Measurements from ENCODE around the gene MICAL3.
"Not testable (repeated sequence)": the region's sequence is repeated elsewhere in the genome, so short reads cannot be mapped to it uniquely, and the experiment has no call there.

MICAL3 gene

DNA sequence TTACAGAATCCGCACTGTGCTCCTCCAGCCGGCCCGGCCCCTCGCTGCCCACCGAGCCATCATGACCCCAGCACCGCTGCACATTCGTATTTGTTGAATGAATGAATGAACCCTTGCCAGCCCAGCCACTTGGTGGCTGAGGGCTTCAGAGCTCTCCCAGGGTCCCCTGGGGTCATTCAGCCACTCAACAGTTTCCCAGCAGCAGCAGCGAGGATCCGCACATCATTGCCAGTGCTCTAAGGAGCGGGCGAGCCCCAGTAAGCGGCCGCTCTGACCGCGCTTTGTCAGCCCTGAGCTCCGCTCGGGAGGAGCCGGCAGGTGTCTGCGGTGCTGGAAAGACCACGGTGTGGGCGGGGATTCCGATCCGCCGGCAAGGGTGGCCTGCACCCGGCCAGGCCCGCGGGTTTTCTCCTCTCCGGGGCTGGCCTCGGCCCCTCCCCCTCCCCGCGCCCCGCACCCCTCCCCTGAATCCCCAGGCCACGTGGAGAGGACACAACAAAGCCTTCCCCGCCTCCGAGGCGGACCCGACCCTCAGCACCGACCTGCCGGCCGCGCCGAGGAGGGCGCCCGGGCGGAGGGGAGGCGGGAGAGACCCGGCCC lies 250.7 kb downstream of the MICAL3 start:
- DNase-seq = no peak

DNA sequence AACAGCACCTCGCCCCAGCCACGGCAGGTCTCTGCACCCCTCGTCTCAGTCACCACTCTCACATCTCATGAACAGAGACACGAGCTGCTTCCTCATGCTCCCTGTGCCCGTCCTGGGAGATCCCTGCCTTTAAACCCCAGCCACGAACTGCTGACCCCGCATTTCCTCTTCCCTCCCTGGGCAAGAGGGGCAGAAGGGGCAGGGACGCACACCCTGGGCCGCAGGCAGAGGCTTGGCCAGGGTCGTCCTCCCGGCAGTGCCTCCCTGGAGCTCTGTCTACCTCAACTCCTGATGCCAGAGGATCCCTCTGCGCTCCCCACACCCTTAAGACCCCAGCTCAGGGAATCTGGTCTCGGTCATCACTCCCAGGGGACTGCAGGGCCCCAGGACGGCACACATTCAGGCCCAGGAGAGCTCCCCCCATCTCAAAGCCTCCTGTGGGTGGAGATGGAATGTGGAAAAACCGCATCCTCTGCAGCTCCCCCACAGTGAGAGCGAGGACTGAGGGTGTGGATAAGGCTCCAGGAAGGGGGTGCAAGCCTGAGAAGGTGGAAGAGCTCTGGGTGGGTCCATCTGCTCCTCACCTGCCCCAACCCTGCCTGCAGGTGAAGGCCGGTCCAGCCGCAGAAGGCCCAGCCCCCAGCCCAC lies 251.3 kb downstream of the MICAL3 start:
- DNase-seq = no peak

DNA sequence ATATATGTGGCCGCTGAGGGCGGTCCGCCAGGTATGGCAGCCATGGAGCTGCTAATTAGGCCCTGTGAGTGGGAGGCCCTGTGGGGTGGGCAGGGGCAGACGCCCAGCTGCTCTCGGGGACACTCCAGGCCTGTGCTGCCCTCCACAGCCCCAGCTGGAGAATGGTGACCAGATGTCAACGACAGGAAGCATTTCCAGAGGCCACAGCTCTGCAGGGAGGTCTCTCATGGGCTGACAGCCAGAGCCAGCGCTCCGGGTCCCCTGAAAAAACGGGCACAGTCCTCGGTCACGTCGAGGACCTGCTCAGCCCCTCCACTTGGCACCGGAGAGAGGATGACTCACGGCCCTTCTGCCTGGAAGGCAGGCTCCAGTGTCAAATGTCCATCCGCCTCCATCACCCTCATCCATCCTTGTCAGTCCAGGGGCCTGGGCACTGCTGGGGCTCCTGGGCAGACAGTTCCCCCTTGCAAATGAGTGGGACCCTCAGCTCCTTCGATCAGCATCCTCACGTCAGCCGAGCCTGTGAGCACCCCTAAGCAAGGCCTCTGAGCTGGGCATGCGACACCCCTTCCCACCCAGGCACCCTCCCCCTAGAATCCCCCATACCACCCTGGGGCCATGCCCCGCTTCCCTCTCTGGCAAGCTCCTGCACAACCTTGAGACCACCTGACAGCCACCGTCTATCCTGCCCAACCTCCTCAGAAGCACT lies 252.0 kb downstream of the MICAL3 start:
- no peak for DNase-seq

DNA sequence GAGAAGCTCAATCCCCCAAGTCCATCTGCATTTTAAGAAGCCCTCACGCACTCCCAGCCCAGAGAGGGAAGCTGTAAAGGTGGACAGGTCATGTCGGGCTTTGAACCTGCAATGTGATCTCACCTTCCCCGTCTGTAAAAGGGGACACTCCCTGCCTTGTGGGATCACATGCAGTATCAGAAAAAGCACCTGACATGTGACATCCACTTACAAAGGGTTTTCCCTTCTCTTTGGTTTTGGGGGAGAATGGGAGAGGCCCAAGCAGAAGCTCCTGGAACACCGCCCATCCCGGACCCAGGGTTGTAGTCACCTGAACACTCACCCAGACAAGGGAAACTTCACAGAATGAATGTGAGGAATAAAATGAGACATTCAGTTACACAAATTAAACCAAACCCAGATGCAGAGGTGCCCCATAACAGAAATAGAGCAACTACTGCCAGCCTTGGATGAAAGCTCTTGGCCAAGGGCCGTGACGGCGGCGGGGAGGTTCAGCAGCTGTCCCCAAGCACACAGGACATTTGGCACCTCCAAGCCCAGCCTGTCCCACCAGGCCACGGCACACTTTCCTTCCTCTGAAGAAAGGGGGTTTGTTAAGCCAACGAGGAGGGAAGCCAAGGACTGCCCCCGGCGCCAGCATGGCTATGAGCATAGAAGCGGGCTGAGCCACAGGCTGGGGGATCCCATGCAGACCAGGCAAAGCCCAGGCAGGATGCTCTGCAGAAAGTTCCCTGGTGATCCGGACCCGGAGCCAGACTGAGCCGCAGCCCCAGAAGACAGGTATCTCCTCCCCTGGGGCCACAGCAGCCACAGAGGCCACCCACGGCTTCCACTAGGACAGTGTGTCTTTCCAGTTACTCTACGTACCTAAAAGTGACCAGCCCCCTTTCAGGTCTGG lies 253.9 kb downstream of the MICAL3 start:
- no peak for DNase-seq

DNA sequence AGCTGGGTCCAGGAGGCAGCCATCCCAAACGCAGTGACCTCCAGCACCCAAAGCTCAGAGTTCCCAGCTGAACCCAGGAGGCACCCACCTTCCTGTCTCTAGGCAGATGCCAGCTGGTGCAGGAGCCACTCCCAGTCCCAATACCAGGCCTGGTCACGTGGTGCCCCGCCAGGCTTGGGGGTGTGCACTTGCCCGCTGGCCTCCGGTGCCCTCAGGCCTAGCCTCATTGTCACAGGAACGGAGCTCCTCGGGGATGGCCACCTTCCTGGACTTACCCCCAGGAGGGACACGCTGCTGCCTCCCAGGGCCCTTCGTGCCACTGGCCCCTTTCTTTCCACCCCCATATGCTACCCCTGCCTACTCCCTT lies 254.7 kb downstream of the MICAL3 start:
- DNase-seq = no peak

DNA sequence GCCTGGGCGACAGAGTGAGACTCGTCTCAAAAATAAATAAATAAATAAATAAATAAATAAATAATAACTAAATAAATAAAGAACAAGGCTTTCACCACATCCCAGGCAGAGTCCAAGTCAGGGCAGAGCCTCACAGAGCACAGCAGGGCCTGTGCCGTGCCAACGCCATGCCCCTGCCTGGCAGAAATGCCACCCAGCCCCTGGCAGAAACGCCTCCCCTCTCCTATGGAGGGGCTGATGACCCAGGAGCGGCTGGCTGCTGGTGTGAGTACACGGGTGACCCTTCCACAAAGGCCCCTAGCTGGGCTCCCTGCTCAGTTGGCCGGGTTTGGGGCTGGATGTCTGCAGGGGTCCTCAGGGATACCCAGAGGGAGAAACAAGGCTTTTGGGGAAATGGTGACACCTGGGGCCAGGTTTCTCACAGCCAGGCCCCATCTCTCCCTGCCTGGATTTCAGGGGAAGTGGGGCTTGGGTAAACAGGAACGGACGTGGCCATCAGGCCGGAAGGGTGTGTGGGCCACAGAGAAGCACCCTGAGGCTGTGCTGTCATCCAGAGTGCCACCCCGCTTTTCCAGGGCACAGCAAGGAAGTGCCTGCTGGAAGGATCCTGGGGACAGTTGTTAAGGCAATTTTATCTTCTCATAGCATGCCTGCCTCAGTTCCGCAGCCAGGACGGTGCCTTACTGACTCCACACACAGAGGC lies 255.2 kb downstream of the MICAL3 start:
- DNase-seq = no peak

DNA sequence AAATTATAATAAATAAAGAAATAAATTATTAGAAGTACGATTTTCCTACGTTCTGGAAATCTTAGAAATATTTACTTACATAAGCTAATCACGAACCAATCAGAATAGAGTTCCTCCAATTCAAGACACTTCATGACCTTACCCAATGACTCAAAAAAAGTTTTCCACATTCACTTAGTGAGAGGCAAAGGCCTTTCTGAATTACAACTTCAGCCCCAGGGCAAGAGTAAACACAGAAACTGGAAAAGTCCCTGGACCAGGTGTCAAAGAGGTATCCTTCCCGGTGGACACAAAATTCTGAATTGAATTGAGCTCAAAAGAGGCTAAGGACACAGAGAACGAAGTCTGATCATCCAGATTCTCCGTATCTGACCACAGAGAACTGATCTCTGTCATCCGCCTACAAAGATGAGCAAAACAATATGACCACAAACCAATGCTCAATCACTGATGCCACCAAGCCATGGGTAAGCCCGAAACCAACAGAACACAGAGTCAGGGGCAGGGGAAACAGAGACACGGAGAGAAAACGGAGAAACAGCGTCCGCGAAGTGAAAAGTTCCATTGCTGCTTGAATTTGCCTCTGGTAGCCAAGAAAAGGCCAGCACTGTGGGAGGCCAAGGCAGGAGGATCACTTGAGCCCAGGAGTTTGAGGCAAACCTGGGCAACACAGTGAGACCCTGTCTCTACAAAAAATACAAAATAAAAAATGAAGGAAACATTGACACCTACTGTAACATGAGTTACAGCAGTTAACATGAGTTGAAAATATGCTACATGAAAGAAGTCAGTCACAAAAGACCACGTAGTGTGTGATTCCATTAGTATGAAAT lies 256.9 kb downstream of the MICAL3 start:
- DNase-seq = no peak

DNA sequence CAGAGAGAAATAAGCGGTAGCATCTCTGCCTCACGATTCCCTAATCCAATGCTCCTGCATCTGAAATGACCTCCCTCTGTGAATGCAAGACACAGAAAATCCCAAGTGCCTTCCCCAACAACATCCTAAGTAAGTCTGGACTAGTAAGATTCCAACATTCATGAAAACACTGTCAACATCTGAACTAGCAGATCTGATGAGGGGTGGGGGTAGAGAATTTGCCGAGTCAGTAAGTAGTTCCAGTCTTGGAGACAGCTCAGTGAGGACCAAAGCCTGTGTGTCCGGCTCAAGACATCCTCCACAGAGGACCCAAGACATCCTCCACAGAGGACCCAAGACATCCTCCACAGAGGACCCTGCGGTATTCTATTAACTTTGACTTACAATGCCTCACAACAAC lies 259.5 kb downstream of the MICAL3 start:
- DNase-seq = not testable (repeated sequence)

DNA sequence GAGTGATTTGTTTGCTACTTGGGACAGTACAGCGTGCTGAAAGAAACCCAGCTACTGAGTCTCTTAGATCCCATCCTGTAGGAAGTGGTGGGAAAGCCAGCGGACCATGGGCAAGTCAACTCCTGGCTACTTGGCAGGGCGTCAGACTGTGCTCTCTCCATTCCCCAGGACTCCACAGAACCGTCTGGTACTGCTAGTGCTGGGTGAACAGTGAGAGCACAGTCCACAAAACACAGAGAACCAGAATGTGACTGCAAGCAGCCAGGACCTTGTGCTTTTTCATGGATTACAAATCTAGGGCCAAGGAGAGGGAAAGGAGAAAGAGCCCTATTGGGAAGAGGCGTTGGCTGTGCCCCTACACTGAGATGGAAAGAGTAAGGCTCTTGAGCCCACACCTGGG lies 260.3 kb downstream of the MICAL3 start:
- no peak for DNase-seq

DNA sequence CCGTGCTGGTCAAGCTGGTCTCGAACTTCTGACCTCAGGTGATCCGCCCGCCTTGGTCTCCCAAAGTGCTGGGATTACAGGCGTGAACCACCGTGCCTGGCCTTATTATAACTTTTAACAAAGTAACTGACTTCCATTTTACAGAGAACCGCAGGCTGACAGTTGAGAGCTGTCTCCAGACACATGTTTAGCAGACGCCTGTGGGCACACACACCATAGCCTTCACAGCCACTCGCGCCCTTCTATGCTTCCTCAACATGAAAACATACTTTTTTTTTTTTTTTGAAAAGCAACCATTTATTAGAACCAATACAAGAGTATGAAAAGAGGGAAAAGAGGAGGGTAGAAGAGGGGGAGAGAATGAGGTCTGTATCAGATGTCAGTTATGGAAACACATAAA lies 260.9 kb downstream of the MICAL3 start:
- peak in 1 of 2 donors; percentile 13 for DNase-seq

DNA sequence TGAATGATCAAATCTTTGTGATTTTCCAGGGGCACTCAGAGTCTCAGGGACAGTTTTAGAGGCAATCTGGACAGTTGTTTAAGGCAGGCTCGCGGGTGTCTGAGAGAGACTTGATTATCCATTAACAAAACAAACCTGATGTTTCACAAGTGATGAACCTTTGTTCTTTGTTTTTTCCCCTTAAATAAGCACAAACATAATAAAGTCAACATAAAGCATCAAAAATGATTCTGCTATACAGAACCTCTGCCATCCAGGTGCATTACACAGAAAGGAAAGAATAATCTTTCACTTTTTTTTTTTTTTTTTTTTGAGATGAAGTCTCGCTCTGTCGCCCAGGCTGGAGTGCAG lies 263.2 kb downstream of the MICAL3 start:
- DNase-seq = no peak

DNA sequence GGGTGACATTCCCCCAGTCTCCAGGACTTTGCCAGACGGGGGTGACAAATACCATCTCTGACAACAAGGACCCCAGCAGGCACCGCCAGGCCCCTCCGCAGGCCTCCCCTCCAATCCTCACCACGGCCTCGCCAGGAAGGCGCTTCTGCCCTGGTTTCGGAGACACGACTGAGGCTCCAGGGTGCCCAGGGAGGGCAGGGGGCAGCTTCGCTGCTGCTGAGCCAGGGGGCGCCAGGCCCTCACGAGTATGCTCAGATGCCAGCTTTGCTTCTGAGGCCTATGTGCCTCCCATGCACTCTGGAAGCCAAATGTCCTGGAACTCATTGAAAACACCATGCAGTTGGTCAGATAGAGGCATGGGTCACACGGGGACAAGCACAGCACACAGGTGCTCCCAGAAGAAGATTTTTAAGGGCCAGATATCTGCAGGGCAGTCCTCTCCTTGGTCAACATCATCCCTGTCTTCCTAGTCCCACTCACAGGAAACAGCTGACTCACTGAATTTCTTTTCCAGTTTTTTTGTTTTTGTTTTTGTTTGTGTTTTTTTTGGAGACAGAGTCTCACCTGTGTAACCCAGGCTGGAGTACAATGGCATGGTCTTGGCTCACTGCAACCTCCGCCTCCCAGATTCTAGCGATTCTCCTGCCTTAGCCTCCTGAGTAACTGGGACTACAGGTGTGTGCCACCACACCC lies 270.0 kb downstream of the MICAL3 start:
- peak in 1 of 2 donors; percentile 4 for DNase-seq

DNA sequence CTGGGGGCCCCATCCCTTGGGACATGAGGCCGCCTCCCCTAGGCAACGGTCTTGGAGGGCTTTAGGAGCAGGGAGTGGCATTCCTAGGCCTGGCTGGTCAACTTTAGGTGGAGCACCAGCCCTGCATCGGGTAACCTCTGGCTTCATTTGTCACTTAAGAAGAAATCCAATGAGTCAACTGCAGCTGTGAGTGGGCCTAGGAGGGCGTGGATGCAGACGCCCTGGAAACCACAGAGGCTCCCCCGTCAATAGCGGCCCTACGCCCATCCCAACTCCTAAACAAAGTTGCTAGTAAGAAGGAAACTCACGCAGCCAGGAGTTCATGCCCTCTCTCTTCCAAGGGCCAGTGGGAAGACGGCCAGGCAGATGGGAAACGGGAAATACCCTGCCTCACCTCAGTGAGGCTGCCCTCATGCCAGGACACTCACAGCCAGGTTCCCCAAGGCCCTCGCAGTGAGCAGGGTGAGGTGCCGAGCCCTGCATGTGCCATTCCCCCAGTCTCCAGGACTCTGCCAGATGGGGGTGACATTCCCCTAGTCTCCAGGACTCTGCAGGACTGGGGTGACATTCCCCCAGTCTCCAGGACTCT lies 270.9 kb downstream of the MICAL3 start:
- no peak for DNase-seq

DNA sequence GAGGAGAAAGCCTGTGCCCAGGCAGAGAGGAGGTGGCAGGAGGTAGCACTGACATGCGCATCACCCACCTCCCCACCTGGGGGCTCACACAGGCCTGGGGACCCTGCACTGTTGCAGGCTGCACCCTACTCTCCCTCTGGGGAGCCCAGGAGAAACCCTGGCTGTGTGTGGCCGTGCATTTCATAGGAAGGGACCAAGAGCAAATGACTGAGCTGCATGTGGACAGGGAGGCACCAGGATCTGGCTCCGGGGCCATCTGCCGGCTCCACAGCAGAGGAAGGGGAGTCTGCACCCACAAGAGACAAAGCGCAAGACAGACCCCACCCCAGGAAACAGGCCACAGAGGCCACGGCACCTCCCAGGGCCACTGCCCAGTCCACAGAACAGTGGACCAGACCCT lies 272.8 kb downstream of the MICAL3 start:
- no peak for DNase-seq

DNA sequence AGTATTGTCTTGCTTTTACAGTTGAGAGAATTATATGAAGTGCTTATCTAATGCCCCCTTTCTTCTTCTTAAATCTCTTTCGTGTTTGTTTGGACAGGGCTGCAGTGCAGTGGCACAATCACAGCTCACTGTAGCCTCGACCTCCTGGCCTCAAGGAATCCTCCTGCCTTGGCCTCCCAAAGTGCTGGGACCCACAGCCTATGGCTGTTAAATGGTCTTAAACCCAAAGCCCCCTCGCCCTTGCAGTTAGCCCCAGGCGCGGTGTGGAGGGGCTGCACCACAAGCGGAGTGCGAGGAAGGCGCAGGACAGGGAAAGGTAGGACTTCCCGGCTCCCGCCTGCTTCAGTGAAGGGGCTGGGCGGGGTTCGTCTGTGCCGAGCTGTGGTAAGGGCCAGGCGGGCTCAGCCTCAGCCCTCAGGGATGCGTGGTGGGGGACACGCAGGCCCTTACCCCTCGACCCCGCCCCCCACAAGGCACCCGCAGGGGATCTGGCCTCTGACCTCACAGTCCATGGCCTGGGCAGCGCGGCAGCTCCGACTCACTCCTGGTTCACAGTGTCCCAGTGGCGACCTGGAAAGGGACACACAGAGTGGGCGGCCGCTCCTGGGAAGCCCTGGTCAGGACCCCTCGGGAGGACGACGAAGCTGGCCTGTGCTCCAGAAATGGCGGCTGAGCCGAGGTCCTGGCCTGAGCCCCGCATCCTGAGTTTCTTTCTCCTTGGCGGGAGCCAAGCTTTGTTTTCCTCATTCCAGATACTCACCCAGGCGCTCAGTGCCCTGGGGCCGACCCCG lies 274.6 kb downstream of the MICAL3 start:
- DNase-seq = no peak

DNA sequence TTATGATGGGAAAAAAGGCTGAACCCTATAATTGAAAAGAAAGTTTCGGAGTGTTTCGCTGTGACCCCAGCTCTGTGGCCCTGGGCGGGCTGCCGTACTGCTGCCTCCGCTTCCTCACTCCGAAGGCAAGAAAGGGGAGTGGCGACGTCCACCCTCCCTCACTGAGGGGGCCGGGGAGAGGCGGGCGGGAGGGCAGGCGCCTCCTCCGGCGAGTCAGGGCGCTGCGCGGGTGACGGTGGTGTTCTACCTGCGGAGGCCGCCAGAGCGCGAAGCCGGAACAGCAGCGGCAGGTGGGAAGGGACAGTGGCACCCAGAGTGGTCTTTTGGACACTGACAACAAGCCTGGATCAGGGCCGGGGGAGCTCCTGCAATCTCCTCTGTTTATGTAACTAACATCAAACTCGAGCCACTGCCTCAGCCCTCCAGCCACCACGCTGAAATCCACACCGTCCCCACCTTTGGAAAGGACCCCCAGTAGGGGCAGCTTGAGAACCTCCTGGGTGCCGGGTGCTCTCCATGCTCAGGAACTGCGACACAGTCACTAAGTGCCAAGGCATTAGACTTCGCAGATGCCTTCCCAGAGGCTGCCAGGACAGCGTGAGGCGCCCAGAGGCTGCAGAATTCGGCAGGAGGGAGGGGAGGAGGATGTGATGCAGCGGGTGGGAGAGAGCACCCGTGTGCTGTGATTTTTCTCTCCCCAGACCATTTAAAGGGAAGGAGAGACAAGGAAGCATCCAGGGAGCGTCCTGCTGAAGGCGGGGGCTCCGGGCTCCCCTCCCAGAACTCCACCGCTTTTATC lies 275.6 kb downstream of the MICAL3 start:
- DNase-seq = no peak

DNA sequence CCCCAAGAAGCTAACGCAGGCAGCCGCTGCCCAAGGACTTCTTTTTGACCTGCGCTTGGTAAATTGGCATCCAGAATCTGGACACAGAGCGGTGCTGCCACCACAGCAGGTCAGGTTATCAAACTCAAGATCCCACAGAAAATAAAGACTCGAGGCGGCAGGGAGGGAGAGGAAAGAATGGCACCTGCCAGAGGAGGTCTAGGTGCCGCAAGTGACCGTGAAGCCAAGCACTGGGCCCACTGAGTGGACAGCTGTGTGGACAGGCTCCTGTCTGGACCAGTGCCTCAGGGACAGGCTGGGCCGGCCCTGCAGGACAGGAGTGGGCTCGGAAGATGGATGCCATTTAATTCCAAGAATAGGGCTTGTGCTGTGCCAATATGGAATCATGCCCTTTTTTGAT lies 277.4 kb downstream of the MICAL3 start:
- no peak for DNase-seq

DNA sequence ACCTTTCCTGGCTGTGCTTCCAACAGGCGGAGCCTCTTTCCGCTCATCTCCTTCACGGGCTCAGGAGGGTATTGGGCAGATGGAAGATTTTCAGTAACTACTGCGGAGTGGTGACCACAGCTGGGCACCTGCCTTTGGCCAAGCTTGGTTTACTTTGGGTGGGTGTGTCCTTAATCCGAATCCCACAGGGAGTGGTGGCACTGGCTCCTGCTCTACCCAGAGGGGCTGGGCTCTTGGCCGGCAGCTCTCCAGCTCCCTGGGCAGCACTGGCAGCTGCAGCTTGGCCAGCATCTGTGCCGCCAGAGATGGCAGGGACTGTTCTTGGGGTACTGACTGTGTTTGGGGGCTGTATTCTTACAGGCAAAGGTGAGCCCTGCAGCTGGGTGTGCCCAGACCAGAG lies 279.9 kb downstream of the MICAL3 start:
- no peak for DNase-seq
